RCC 7860 (cell line): Measurements from ENCODE around the gene MICU1.
"Not testable (repeated sequence)": the region's sequence is repeated elsewhere in the genome, so short reads cannot be mapped to it uniquely, and the experiment has no call there.

Experiments used
- DNase-seq: peaks from one replicate; pipeline ENCODE4 v3.0.0-alpha.2; 2015; ENCODE audit warnings: low spot score
- FAIRE-seq: peaks from 2 replicates; lab custom pipeline; 2012; peaks lifted over from hg19 to GRCh38; lab: Jason Lieb, UNC

The MICU1 gene

GRCh38 chr10:72509206-72509799, 116.6 kb downstream of the MICU1 start:
- FAIRE-seq (no peak), DNase-seq (no peak)

- no peak for FAIRE-seq
- no peak for DNase-seq
Observed at GRCh38 chr10:72508033-72508432, 117.8 kb downstream of the MICU1 start.

GRCh38 chr10:72506474-72506873, 119.4 kb downstream of the MICU1 start:
- no peak for FAIRE-seq
- DNase-seq, result no peak

- FAIRE-seq (no peak), DNase-seq (no peak)
Observed at GRCh38 chr10:72505435-72505834, 120.4 kb downstream of the MICU1 start.

GRCh38 chr10:72503694-72504438, 122.0 kb downstream of the MICU1 start:
- DNase-seq, result no peak
- no peak for FAIRE-seq

GRCh38 chr10:72503241-72503640, 122.6 kb downstream of the MICU1 start:
- FAIRE-seq (no peak), DNase-seq (no peak)

- DNase-seq (no peak), FAIRE-seq (no peak)
Observed at GRCh38 chr10:72502581-72502980, 123.3 kb downstream of the MICU1 start.

GRCh38 chr10:72499701-72500100, 126.2 kb downstream of the MICU1 start:
- DNase-seq, result no peak
- no peak for FAIRE-seq

- FAIRE-seq (no peak), DNase-seq (no peak)
Observed at GRCh38 chr10:72490951-72491350, 134.9 kb downstream of the MICU1 start.

- no peak for FAIRE-seq
- DNase-seq, result no peak
Observed at GRCh38 chr10:72487521-72487920, 138.4 kb downstream of the MICU1 start.

GRCh38 chr10:72487116-72487515, 138.8 kb downstream of the MICU1 start:
- no peak for FAIRE-seq
- DNase-seq, result no peak

GRCh38 chr10:72485701-72486100, 140.2 kb downstream of the MICU1 start:
- no peak for FAIRE-seq
- DNase-seq, result no peak

- DNase-seq (no peak), FAIRE-seq (no peak)
Observed at GRCh38 chr10:72484521-72484920, 141.4 kb downstream of the MICU1 start.

GRCh38 chr10:72483471-72483870, 142.4 kb downstream of the MICU1 start:
- DNase-seq (no peak), FAIRE-seq (no peak)

- FAIRE-seq (no peak), DNase-seq (no peak)
Observed at GRCh38 chr10:72480861-72481260, 145.0 kb downstream of the MICU1 start.

- DNase-seq (no peak), FAIRE-seq (no peak)
Observed at GRCh38 chr10:72477463-72477862, 148.4 kb downstream of the MICU1 start.

- FAIRE-seq (no peak), DNase-seq (no peak)
Observed at GRCh38 chr10:72472306-72472705, 153.6 kb downstream of the MICU1 start.

- DNase-seq (no peak), FAIRE-seq (no peak)
Observed at GRCh38 chr10:72470666-72471065, 155.2 kb downstream of the MICU1 start.

- FAIRE-seq, DNase-seq: not testable (repeated sequence)
Observed at GRCh38 chr10:72467064-72467463, 158.8 kb downstream of the MICU1 start.

GRCh38 chr10:72466018-72466417, 159.9 kb downstream of the MICU1 start:
- no peak for FAIRE-seq
- no peak for DNase-seq

GRCh38 chr10:72464438-72464837, 161.4 kb downstream of the MICU1 start:
- FAIRE-seq (no peak), DNase-seq (no peak)

- no peak for FAIRE-seq
- no peak for DNase-seq
Observed at GRCh38 chr10:72462261-72462660, 163.6 kb downstream of the MICU1 start.

GRCh38 chr10:72461085-72461484, 164.8 kb downstream of the MICU1 start:
- FAIRE-seq (no peak), DNase-seq (no peak)
